BLaER1 treated with 17β-estradiol and CSF1 and Interleukin-3, amounts not matched to agents 10 nM and 100 nM (cell line): ENCODE data around the gene PLEKHF1.
A peak's percentile ranks its signal among the peaks of the same experiment; 100 is the strongest.

Experiments used
- H3K27ac ChIP-seq, 11 experiments: shearing (Covaris generic); formaldehyde crosslinking; 2 replicates each; pipeline ENCODE4 v1.8.1; 2022
- H3K27me3 ChIP-seq, 11 experiments: shearing (Covaris generic); formaldehyde crosslinking; 2 replicates each; pipeline ENCODE4 v1.8.1; 2022
- H3K36me3 ChIP-seq, 11 experiments: shearing (Covaris generic); formaldehyde crosslinking; 2 replicates each; pipeline ENCODE4 v1.8.1; 2022
- H3K4me1 ChIP-seq, 10 experiments: shearing (Covaris generic); formaldehyde crosslinking; 2 replicates each; pipeline ENCODE4 v1.8.1; 2022
- H3K4me2 ChIP-seq, 11 experiments: shearing (Covaris generic); formaldehyde crosslinking; 2 replicates each; pipeline ENCODE4 v1.8.1; 2022
- H3K4me3 ChIP-seq, 10 experiments: shearing (Covaris generic); formaldehyde crosslinking; 2 replicates each; pipeline ENCODE4 v1.8.1; 2022
- H3K9ac ChIP-seq, 11 experiments: shearing (Covaris generic); formaldehyde crosslinking; 2 replicates each; pipeline ENCODE4 v1.8.1; 2022
- H3K9me3 ChIP-seq, 11 experiments: shearing (Covaris generic); formaldehyde crosslinking; replicated peaks in 1 of 11; 2 replicates each; pipeline ENCODE4 v1.8.1; 2022
- H4K20me1 ChIP-seq, 11 experiments: shearing (Covaris generic); formaldehyde crosslinking; 2 replicates each; pipeline ENCODE4 v1.8.1; 2022
- Cebpa-rat ChIP-seq, 11 experiments: shearing (Covaris generic); IDR thresholded peaks; 2 replicates each; pipeline ENCODE4 v1.8.1; 2022

Gene PLEKHF1

DNA sequence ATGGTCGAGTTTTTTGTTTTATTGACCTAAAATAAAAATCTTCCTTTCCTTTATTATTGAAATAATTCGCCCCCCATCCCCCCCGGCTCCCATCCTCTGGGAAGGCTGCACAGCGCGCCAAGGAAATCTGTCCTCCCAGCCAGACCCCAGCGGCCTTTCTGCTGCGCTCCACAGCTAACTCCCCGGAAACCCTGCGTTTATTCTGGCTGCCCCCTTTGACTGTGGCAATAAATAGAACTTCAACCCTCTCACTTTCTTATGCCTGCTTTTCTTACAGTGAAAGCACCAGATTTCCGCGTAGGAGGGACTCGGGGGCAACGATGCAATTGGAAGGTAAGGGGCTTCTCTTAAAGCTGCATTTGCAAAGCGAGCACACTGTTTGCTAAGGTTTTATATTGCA lies 59.5 kb downstream of the PLEKHF1 start:
- peak overlapping the region; percentile 77 to 95 (median 86) for H3K4me2 ChIP-seq
- peaks cover 9 to 19% (median 11%) of the 10 kb centered on the region in 10 experiments; a peak in 19 of 20 replicates for H3K4me1 ChIP-seq
- H4K20me1 ChIP-seq, result no peaks in the 10 kb centered on the region; a peak in 2 of 22 replicates
- H3K4me3 ChIP-seq, result peak overlapping the region in 4 of 10 experiments; percentile 39 to 63 (median 43); a peak in 4 of 20 replicates
- no peak overlapping the region for H3K27ac ChIP-seq
- H3K36me3 ChIP-seq, result no peaks in the 10 kb centered on the region
- peaks cover 16 to 27% (median 21%) of the 10 kb centered on the region in 11 experiments for H3K27me3 ChIP-seq
- TF ChIP-seq Cebpa-rat (IDR thresholded peaks at IDR 0.05), result no peak
- H3K9me3 ChIP-seq, result no peaks in the 10 kb centered on the region
- H3K9ac ChIP-seq, result peak overlapping the region in 4 of 11 experiments; percentile 53 to 64 (median 57); a peak in 5 of 22 replicates
